SK-N-MC (cell line): ENCODE data around the gene GIPC2.
"Not testable (repeated sequence)": the region's sequence is repeated elsewhere in the genome, so short reads cannot be mapped to it uniquely, and the experiment has no call there.

ENCODE experiments used
- EZH2 ChIP-seq: fragments of 200-600 bp; sonication (generic); IDR thresholded peaks from one replicate; pipeline ENCODE4 v1.6.1; 2017; ENCODE audit warnings: antibody characterized with exemption
- FOXP2 ChIP-seq: optimal IDR thresholded peaks from 2 replicates; pipeline ENCODE3; 2011; ENCODE audit warnings: mild to moderate bottlenecking, moderate library complexity; ENCODE audit not compliant: insufficient read depth; ENCODE audit errors: extremely low read length, control extremely low read depth
- POLR2AphosphoS5 ChIP-seq: IDR thresholded peaks from 2 replicates; pipeline ENCODE4 v1.6.1; 2012; ENCODE audit warnings: mild to moderate bottlenecking, low read depth, low read length, borderline replicate concordance

GRCh38 chr1:78021134-78021533 is 24.6 kb upstream of the GIPC2 start:
- not testable (repeated sequence) for TF ChIP-seq POLR2AphosphoS5, EZH2, FOXP2
